GM20431 (cell line): ENCODE results near the gene PSME1.

Experiments
- in situ Hi-C: fragments of 300-500 bp; cut with MseI, MboI; formaldehyde crosslinking; loops from one replicate; pipeline ENCODE4 v1.15.0; 2020; ENCODE audit warnings: low sequenced_read_pairs; ENCODE audit not compliant: unreplicated experiment

The PSME1 gene

GRCh38 chr14:24162093-24162492 is 26.1 kb downstream of the PSME1 start:
- in situ Hi-C loops = no loop called here

GRCh38 chr14:24164518-24164991 is 28.6 kb downstream of the PSME1 start:
- in situ Hi-C loops = no loop called here

GRCh38 chr14:24165785-24166184 is 29.8 kb downstream of the PSME1 start:
- in situ Hi-C loops = no loop called here

- in situ Hi-C loops = no loop called here
Measured at GRCh38 chr14:24167469-24168114, 31.6 kb downstream of the PSME1 start.

GRCh38 chr14:24171422-24172260 is 35.6 kb downstream of the PSME1 start, which contains the start of gene REC8:
Gene REC8 (plus strand): TSS chr14:24172080. CDS start chr14:24172553, 473 bp downstream.
- in situ Hi-C loops = no loop called here

GRCh38 chr14:24172261-24172860 is 36.4 kb downstream of the PSME1 start:
- in situ Hi-C loops = no loop called here

- in situ Hi-C loops = no loop called here
Measured at GRCh38 chr14:24172871-24173281, 36.9 kb downstream of the PSME1 start.

GRCh38 chr14:24176599-24176998 is 40.6 kb downstream of the PSME1 start:
- in situ Hi-C loops = no loop called here

- in situ Hi-C loops = no loop called here
Measured at GRCh38 chr14:24177041-24177825, 41.2 kb downstream of the PSME1 start.

GRCh38 chr14:24177891-24178290 is 41.9 kb downstream of the PSME1 start:
- in situ Hi-C loops = no loop called here

GRCh38 chr14:24178399-24179178 is 42.6 kb downstream of the PSME1 start:
- in situ Hi-C loops = no loop called here

- in situ Hi-C loops = no loop called here
Measured at GRCh38 chr14:24179294-24179960, 43.4 kb downstream of the PSME1 start.

- in situ Hi-C loops = no loop called here
Measured at GRCh38 chr14:24179961-24180796, 44.2 kb downstream of the PSME1 start.

GRCh38 chr14:24181371-24182077 is 45.5 kb downstream of the PSME1 start:
- in situ Hi-C loops = no loop called here

- in situ Hi-C loops = no loop called here
Measured at GRCh38 chr14:24182110-24182882, 46.3 kb downstream of the PSME1 start.

- in situ Hi-C loops = no loop called here
Measured at GRCh38 chr14:24183014-24183481, 47.1 kb downstream of the PSME1 start.
